ENCODE measurements around the gene WDR33.
"Not testable (repeated sequence)": the region's sequence is repeated elsewhere in the genome, so short reads cannot be mapped to it uniquely, and the experiment has no call there.

WDR33 gene

GRCh38 chr2:127759931-127760330, 51.0 kb downstream of the WDR33 start:
- Histone ChIP-seq H3K27me3 (no peaks in the 10 kb centered on the region), H3K4me1 (no peaks in the 10 kb centered on the region), H3K27ac (no peak overlapping the region), H3K9me3 (no peaks in the 10 kb centered on the region), H3K4me3 (no peak overlapping the region), H3K36me3 (peaks cover 37 to 66% (median 50%) of the 10 kb centered on the region in 3 donors)
- intact Hi-C loops (cut with DNase I; ENCODE audit: low total_unique reads), result no loop called here
- no peak for TF ChIP-seq CTCF (IDR thresholded peaks at IDR 0.05)
- DNase-seq, result no peak

GRCh38 chr2:127754186-127754585, 56.8 kb downstream of the WDR33 start:
- Histone ChIP-seq H3K36me3 (peaks cover 0 to 18% (median 15%) of the 10 kb centered on the region in 3 donors), H3K4me1 (peaks cover 0 to 5% (median 0%) of the 10 kb centered on the region in 4 donors), H3K27me3 (no peaks in the 10 kb centered on the region), H3K4me3 (no peak overlapping the region), H3K27ac (no peak overlapping the region), H3K9me3 (no peaks in the 10 kb centered on the region)
- TF ChIP-seq CTCF (IDR thresholded peaks at IDR 0.05), result no peak
- intact Hi-C loops (cut with DNase I; ENCODE audit: low total_unique reads), result no loop called here
- no peak for DNase-seq

GRCh38 chr2:127753374-127753773, 57.6 kb downstream of the WDR33 start:
- Histone ChIP-seq H3K27ac (no peak overlapping the region), H3K36me3 (peaks cover 4 to 16% (median 10%) of the 10 kb centered on the region in 3 donors), H3K9me3 (no peaks in the 10 kb centered on the region), H3K4me3 (no peak overlapping the region), H3K4me1 (peaks cover 0 to 5% (median 0%) of the 10 kb centered on the region in 4 donors), H3K27me3 (no peaks in the 10 kb centered on the region)
- DNase-seq, result no peak
- no peak for TF ChIP-seq CTCF (IDR thresholded peaks at IDR 0.05)
- intact Hi-C loops (cut with DNase I; ENCODE audit: low total_unique reads), result no loop called here

GRCh38 chr2:127749537-127749936, 61.4 kb downstream of the WDR33 start:
- DNase-seq; H3K27me3 ChIP-seq; H3K4me3 ChIP-seq; H3K4me1 ChIP-seq; H3K27ac ChIP-seq; intact Hi-C loops (cut with DNase I; ENCODE audit: low total_unique reads); H3K9me3 ChIP-seq: not testable (repeated sequence)
- peaks cover 4 to 18% (median 6%) of the 10 kb centered on the region in 3 donors for H3K36me3 ChIP-seq

GRCh38 chr2:127747621-127748020, 63.4 kb downstream of the WDR33 start:
- no peak for TF ChIP-seq CTCF (IDR thresholded peaks at IDR 0.05)
- Histone ChIP-seq H3K4me3 (no peak overlapping the region), H3K36me3 (peaks cover 4 to 18% (median 11%) of the 10 kb centered on the region in 3 donors), H3K4me1 (peaks cover 0 to 5% (median 0%) of the 10 kb centered on the region in 4 donors), H3K27ac (no peak overlapping the region), H3K27me3 (no peaks in the 10 kb centered on the region), H3K9me3 (no peaks in the 10 kb centered on the region)
- no peak for DNase-seq
- intact Hi-C loops (cut with DNase I; ENCODE audit: low total_unique reads), result no loop called here

GRCh38 chr2:127743477-127744026, 67.4 kb downstream of the WDR33 start:
- Histone ChIP-seq H3K9me3 (no peaks in the 10 kb centered on the region), H3K4me1 (no peaks in the 10 kb centered on the region), H3K36me3 (peaks cover 7 to 11% (median 8%) of the 10 kb centered on the region in 3 donors), H3K27ac (no peak overlapping the region), H3K27me3 (no peaks in the 10 kb centered on the region), H3K4me3 (no peak overlapping the region)
- DNase-seq, result no peak
- TF ChIP-seq CTCF (IDR thresholded peaks at IDR 0.05), result no peak
- intact Hi-C loops (cut with DNase I; ENCODE audit: low total_unique reads), result no loop called here

All from tibial artery (tissue), 4 donors.